Posterior vena cava (tissue), 2 donors: Measurements from ENCODE around the gene FILIP1. TPM values are rescaled to one million over a fixed set of nuclear protein-coding genes. Genes with fewer than 3 reads are reported as not detected.

Experiments
- DNase-seq: peaks from one replicate; pipeline ENCODE4 v3.0.0-alpha.2; 2020; ENCODE audit warnings: low spot score
- intact Hi-C, 2 donors: fragments of 100-400 bp; cut with DNase I; formaldehyde crosslinking; loops; one replicate each; pipeline versions ENCODE4 v1.14.1 to v1.14.2; 2022 to 2023
- total RNA-seq, 2 donors: library from RNA; stranded (reverse); fragmentation: NEBNext Ultra II Directional; extraction: Animal tissue kit (Norgen Biotek cat#: 25700); gene quantifications; one replicate each; pipeline ENCODE4 v1.2.1, GENCODE V29; 2021
- donor health status: DM: yes; HTN: yes; CAD: no.
- donor health status: DM: yes; HTN: yes; CAD: no.

FILIP1 gene
- total RNA-seq, 2 donors from 2014 or later: 40.3 to 43.2 TPM

DNA sequence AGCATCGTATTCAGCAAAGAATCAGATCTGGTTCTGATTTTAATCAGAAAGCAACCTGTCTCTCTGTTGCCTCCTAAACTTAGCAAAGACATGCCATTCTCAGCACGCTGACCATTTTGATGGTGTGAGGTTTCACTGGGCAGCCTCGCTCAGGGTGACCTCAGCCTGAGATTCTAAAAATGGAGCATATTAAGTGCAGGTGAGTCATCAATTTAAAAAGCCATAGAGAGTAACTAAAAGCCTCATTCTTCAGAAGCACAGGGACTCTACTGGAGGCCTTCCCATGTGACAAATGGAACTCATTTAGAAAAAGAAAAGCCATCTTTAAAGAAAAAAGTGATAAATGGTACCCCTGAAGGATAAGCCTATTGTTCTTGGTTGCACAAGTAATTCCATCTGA lies 91.3 kb downstream of the FILIP1 start:
- no peak for DNase-seq
- intact Hi-C loops: no loop called here

GRCh38 chr6:75397656-75398465 lies 95.7 kb downstream of the FILIP1 start:
- DNase-seq: no peak
- intact Hi-C loops: no loop called here

GRCh38 chr6:75397171-75397570 lies 96.4 kb downstream of the FILIP1 start:
- intact Hi-C loops: no loop called here
- DNase-seq: no peak

GRCh38 chr6:75396005-75396800 lies 97.4 kb downstream of the FILIP1 start:
- intact Hi-C loops: no loop called here
- DNase-seq: no peak

GRCh38 chr6:75393806-75394205 lies 99.8 kb downstream of the FILIP1 start:
- no peak for DNase-seq
- intact Hi-C loops: no loop called here

DNA sequence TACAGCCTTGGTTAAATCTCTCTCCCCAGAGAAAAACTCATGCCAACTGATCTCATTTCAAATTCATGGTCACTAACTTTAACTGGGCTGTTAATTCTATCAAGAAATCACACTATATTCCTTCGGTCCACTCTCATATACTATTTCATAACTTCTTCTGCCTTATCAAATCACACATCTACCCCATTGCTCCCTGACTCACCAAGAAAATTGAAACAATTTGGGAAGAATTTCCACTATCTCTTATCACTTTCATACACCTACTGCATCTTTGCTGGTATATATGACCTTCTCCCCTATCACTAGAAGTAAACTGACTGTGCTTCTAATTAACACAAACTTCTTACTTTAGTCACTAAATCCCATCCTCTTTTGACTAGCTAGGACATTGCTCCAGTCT lies 102.3 kb downstream of the FILIP1 start:
- intact Hi-C loops: no loop called here
- DNase-seq: no peak

- DNase-seq: no peak
- intact Hi-C loops: no loop called here
Observed at GRCh38 chr6:75386050-75386770, 107.4 kb downstream of the FILIP1 start.

GRCh38 chr6:75384116-75384515 lies 109.5 kb downstream of the FILIP1 start:
- intact Hi-C loops: no loop called here
- no peak for DNase-seq

GRCh38 chr6:75382634-75382900 lies 111.0 kb downstream of the FILIP1 start:
- DNase-seq: no peak
- intact Hi-C loops: no loop called here

DNA sequence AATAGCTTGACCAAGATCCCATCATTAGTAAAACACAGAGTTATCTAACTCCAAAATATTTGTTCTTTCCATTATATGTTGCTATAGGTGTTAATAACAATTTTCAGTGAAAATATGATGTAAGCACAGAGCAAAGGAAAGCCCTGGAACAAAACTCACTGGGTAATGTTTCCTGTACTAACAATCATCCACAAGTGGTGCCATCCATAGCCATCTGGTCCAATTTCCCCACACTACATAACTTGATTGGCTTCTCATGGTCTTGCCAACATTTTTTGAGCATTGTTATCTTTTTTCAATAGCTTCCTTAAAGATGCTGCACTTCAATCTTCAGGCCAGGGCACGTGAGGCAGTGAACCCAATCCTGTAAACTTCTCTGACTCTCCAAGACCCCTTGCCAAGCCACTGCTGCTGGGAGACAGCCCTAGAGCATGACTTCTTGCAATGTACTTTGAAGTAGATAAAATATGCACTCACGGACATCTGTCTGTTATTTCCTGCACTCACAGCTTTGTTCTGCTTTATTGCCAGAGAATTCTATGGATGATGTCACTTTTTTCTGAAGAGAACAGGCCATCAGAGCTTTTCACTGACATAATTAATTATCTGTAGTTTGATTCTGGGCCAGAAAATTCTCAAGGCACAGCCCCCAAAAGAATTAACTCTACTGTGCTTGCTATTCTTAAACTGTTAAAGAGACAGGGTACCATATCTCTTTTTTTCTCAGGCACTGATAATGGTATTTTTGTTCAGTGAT lies 111.5 kb downstream of the FILIP1 start:
- intact Hi-C loops: no loop called here
- no peak for DNase-seq

DNA sequence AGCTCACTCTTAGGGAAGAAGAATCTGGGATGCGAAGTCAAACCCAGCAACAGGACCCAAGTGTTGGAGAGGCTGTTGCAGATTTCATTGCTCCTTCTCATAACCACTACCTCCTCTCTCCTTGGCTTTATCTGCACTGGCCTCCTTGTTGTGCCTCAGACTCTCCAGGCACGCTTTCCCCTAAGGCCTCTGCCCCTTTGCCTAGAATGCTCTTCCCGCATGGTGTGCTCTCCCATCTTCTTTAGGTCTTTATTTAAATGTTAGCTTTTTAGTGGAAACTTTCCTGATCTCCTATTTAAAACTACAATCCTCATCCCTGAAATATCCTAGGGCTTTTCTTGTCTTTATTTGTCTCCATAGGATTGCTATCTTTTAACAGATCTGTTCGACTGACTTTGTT lies 114.1 kb downstream of the FILIP1 start:
- intact Hi-C loops: no loop called here
- DNase-seq: no peak

- DNase-seq: no peak
- intact Hi-C loops: no loop called here
Observed at GRCh38 chr6:75378101-75378500, 115.5 kb downstream of the FILIP1 start.

DNA sequence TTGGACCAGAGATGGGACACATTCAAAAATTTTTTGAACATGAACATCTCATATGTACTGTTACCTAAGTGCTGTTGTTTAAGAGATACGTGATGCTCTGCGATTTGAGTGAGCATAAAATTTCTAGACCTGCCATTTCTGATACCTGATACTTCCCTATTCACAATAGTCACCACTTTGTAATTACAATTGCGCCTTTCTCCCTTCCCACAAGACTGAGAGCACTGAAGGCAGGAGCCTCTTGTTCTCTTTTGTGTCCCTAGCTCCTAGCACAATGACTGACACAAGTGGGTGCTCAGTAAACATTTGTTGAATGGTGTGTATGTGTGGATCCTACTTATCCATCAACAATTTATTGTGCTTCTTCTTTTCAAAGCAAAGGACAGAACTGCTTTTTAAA lies 116.2 kb downstream of the FILIP1 start:
- intact Hi-C loops: no loop called here
- DNase-seq: no peak

DNA sequence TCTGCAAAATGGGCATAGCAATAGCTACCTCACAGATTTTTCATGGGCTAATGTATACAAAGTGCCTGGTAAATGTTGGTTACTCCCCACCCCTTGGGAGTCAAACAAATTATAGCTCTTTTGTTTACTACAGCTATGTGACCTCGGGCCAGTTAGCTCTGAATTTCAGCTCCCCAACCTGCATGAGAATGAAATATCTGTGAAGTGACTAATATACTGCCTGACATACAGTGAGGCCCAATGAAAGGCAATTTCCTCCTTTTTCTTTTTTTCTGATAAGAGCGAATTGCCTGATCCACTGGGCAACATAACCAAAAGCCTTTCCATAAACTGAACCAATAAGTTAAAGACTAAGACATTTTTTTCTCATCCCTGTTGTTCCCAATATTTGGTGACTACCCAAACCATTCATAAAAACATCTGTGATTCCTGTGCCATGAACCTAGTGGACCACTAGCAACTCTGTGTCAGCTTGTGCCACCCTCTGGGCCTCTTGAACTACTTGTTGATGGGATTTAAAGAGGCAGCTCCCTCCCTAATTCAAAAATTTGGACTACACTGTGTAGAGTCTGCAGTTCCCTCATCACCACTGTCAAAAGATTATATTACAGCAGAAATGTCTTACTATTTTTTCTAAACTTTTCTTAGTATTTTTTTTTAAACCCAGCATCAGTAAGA lies 117.1 kb downstream of the FILIP1 start:
- intact Hi-C loops: no loop called here
- no peak for DNase-seq

DNA sequence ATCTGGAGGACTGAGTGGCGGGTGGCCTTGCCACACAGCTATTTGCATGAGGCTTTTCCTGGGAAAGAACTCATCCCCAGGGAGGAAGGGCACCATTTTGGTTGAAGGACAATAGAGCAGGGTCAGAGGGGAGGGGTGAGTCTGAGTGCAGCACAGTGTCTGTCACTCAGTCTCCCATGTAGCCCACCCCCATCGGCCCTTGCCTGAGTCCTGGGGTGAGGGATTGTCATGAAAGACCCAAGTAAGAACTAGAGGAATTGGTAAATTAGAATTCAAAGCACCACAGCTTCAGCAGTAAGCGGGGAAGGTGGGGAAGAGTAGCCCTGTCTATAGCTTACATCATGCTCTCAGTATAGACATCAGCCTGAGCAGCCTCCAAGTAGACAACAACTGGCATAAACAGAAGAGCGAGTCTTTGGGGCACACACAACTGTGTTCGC lies 118.6 kb downstream of the FILIP1 start:
- intact Hi-C loops: no loop called here
- DNase-seq: no peak

DNA sequence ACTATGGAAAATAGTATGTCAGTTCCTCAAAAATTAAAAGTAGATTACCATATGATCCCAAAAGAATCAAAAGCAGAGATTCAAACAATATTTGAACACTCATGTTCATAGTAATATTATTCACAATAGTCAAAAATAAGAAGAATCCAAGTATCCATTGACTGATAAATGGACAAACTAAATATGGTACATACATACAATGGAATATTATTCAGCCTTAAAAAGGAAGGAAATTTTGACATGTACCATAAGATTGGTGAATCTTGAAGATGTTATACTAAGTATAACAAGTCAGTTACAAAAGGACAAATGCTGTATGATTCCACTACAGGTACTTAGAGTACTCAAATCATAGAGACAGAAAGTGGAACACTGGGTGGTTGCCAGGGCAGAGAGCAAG lies 120.7 kb downstream of the FILIP1 start:
- DNase-seq: no peak
- intact Hi-C loops: no loop called here

- DNase-seq: no peak
- intact Hi-C loops: no loop called here
Observed at GRCh38 chr6:75370011-75370410, 123.6 kb downstream of the FILIP1 start.

DNA sequence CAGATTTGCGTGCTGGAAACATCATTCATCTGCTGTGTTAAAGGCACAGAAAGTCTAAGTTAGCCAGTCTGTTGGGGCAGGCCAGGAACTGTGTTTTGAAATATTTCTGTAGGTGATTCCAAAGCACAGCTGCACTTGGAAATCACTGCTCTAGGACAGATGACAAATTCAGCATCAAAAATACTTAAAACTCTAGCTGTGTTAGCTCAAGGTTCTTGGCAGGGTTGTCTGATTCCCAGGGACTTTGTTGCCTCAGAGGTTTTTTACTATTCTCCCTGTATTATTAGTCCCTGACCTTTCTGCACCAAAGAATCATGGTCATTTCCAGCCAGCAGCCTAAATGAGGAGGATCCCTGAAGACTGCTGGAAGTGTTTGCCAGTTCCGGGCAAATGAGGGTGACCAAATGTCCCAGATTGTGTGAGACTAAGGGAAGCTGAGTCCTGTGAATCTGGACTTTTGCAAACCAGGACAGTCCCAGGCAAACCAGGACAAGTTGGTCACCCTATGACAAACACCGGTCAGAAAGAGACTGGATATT lies 124.7 kb downstream of the FILIP1 start:
- intact Hi-C loops: no loop called here
- DNase-seq: no peak
